Upper lobe of left lung (tissue), 6 donors: Measurements from ENCODE around the gene TRIM67. TPM values are rescaled to one million over a fixed set of nuclear protein-coding genes. Genes with fewer than 3 reads are reported as not detected.

Experiments used
- ATAC-seq, 2 donors: fragments of 200-7000 bp; cut with Tn5 transposase; one replicate each; pipeline ENCODE4 v1.9.1; 2022; ENCODE audit warnings: mild to moderate bottlenecking in 2 of 2, moderate library complexity in 2 of 2; ENCODE audit not compliant: low FRiP score in 2 of 2
- DNase-seq, 2 donors: peaks; one replicate each; pipeline ENCODE4 v3.0.0-alpha.2; 2019 to 2020
- H3K27ac ChIP-seq, 4 donors: fragments of 200-600 bp; sonication (generic); one replicate each; pipeline ENCODE4 v1.5.1; 2016 to 2019
- H3K27me3 ChIP-seq, 4 donors: fragments of 200-600 bp; sonication (generic); one replicate each; pipeline ENCODE4 v1.5.1; 2017 to 2019
- H3K36me3 ChIP-seq, 4 donors: fragments of 200-600 bp; sonication (generic); one replicate each; pipeline ENCODE4 v1.5.1; 2016 to 2019
- H3K4me1 ChIP-seq, 4 donors: fragments of 200-600 bp; sonication (generic); one replicate each; pipeline ENCODE4 v1.5.1; 2018 to 2019
- H3K4me3 ChIP-seq, 4 donors: fragments of 200-600 bp; sonication (generic); one replicate each; pipeline ENCODE4 v1.5.1; 2017 to 2019; ENCODE audit warnings: mild to moderate bottlenecking in 2 of 4, moderate library complexity in 1 of 4
- H3K9me3 ChIP-seq, 4 donors: fragments of 200-600 bp; sonication (generic); one replicate each; pipeline ENCODE4 v1.5.1; 2018 to 2019
- CTCF ChIP-seq, 6 experiments: fragments of 450-650 bp in 4 of 6; fragments of 200-600 bp in 2 of 6; sonication (generic) in 2 of 6; IDR thresholded peaks; one replicate each; pipeline ENCODE4 v1.5.1; 2016 to 2019; ENCODE audit warnings: antibody characterized with exemption in 6 of 6
- EP300 ChIP-seq, 4 donors: sonication (generic); formaldehyde crosslinking; IDR thresholded peaks; one replicate each; pipeline ENCODE4 v1.5.1; 2017; ENCODE audit warnings: antibody characterized with exemption in 4 of 4, control low read depth in 2 of 4
- POLR2A ChIP-seq, 4 donors: fragments of 450-650 bp; IDR thresholded peaks; one replicate each; pipeline ENCODE4 v1.5.1; 2016 to 2017; ENCODE audit warnings: antibody characterized with exemption in 4 of 4, mild to moderate bottlenecking in 2 of 4
- POLR2AphosphoS5 ChIP-seq, 2 donors: sonication (generic); formaldehyde crosslinking; IDR thresholded peaks; one replicate each; pipeline ENCODE4 v1.5.1; 2017; ENCODE audit warnings: antibody characterized with exemption in 2 of 2
- WGBS, 2 donors: methylation state at CpG; one replicate each; pipeline ENCODE4 v1.1.5; 2017 to 2018; 5-methylcytosine and 5-hydroxymethylcytosine counted together
- total RNA-seq, 6 donors: library from RNA; depleted of rRNA in 4 of 6; stranded (reverse); fragments of >200 nt in 4 of 6; gene quantifications; one replicate each; pipeline versions ENCODE4 v1.1.0 to v1.2.1, GENCODE V29; 2016 to 2021
- donor health status: DM: no; HTN: no; CAD: no; lungs with moderate emphysema.
- donor health status: DM: no; HTN: yes; CAD: no; lungs with severe emphysema.

Gene TRIM67
- total RNA-seq, 6 donors from 2014 or later: 0.03 TPM; not detected in 5

- H3K27me3 ChIP-seq: peaks cover 0 to 3% (median 0%) of the 10 kb centered on the region in 4 donors
- DNase-seq: no peak
- no peaks in the 10 kb centered on the region for H3K4me1 ChIP-seq
- no peak for ATAC-seq
- H3K27ac ChIP-seq: no peak overlapping the region
- no peak overlapping the region for H3K4me3 ChIP-seq
- peaks cover 0 to 3% (median 0%) of the 10 kb centered on the region in 4 donors for H3K9me3 ChIP-seq
- no peak for TF ChIP-seq CTCF (IDR thresholded peaks at IDR 0.05)
- no peak for TF ChIP-seq POLR2AphosphoS5 (IDR thresholded peaks at IDR 0.05)
- TF ChIP-seq EP300 (IDR thresholded peaks at IDR 0.05): no peak
- no peak for TF ChIP-seq POLR2A (IDR thresholded peaks at IDR 0.05)
- H3K36me3 ChIP-seq: no peaks in the 10 kb centered on the region
- 85 to 94% methylated on average over 4 to 6 of the region's 6 CpGs for WGBS, 2 donors
Measured at GRCh38 chr1:231184891-231185290, 23.0 kb downstream of the TRIM67 start.

- TF ChIP-seq CTCF (IDR thresholded peaks at IDR 0.05) (no peak), POLR2A (IDR thresholded peaks at IDR 0.05) (no peak), EP300 (IDR thresholded peaks at IDR 0.05) (no peak), POLR2AphosphoS5 (IDR thresholded peaks at IDR 0.05) (no peak)
- H3K4me3 ChIP-seq: no peak overlapping the region
- no peak for ATAC-seq
- peaks cover 0 to 2% (median 0%) of the 10 kb centered on the region in 4 donors for H3K27me3 ChIP-seq
- DNase-seq: no peak
- no peak overlapping the region for H3K27ac ChIP-seq
- WGBS, 2 donors: 83 to 86% methylated on average over 11 of the region's 11 CpGs
- H3K4me1 ChIP-seq: no peaks in the 10 kb centered on the region
- no peaks in the 10 kb centered on the region for H3K36me3 ChIP-seq
- peaks cover 0 to 3% (median 0%) of the 10 kb centered on the region in 4 donors for H3K9me3 ChIP-seq
Measured at GRCh38 chr1:231185391-231185790, 23.5 kb downstream of the TRIM67 start.

GRCh38 chr1:231186356-231187115, 24.7 kb downstream of the TRIM67 start:
- 72 to 82% methylated on average over 10 to 11 of the region's 11 CpGs for WGBS, 2 donors
- H3K4me1 ChIP-seq: no peaks in the 10 kb centered on the region
- peaks cover 0 to 3% (median 0%) of the 10 kb centered on the region in 4 donors for H3K9me3 ChIP-seq
- H3K4me3 ChIP-seq: no peak overlapping the region
- ATAC-seq: no peak
- no peak for DNase-seq
- TF ChIP-seq POLR2AphosphoS5 (IDR thresholded peaks at IDR 0.05) (no peak), POLR2A (IDR thresholded peaks at IDR 0.05) (no peak), EP300 (IDR thresholded peaks at IDR 0.05) (no peak), CTCF (IDR thresholded peaks at IDR 0.05) (no peak)
- no peaks in the 10 kb centered on the region for H3K27me3 ChIP-seq
- H3K36me3 ChIP-seq: no peaks in the 10 kb centered on the region
- H3K27ac ChIP-seq: no peak overlapping the region

- no peaks in the 10 kb centered on the region for H3K36me3 ChIP-seq
- no peak for ATAC-seq
- H3K9me3 ChIP-seq: peaks cover 0 to 3% (median 0%) of the 10 kb centered on the region in 4 donors
- DNase-seq: no peak
- 45 to 62% methylated on average over 9 to 10 of the region's 10 CpGs for WGBS, 2 donors
- H3K27ac ChIP-seq: no peak overlapping the region
- peaks cover 0 to 2% (median under 1%) of the 10 kb centered on the region in 4 donors for H3K4me1 ChIP-seq
- H3K27me3 ChIP-seq: no peaks in the 10 kb centered on the region
- H3K4me3 ChIP-seq: no peak overlapping the region
- TF ChIP-seq POLR2A (IDR thresholded peaks at IDR 0.05) (no peak), EP300 (IDR thresholded peaks at IDR 0.05) (no peak), POLR2AphosphoS5 (IDR thresholded peaks at IDR 0.05) (no peak), CTCF (IDR thresholded peaks at IDR 0.05) (no peak)
Measured at GRCh38 chr1:231187571-231187970, 25.7 kb downstream of the TRIM67 start.
